ENCODE results near the gene PRRX2. TPM values are rescaled to one million over a fixed set of nuclear protein-coding genes. Genes with fewer than 3 reads are reported as not detected.

The PRRX2 gene
- total and polyA plus RNA-seq, 2 of the 13 experiments (the other 11 are each of a cell fraction or from before 2014, with no cell fraction given) = 0.05 TPM; not detected in 1

DNA sequence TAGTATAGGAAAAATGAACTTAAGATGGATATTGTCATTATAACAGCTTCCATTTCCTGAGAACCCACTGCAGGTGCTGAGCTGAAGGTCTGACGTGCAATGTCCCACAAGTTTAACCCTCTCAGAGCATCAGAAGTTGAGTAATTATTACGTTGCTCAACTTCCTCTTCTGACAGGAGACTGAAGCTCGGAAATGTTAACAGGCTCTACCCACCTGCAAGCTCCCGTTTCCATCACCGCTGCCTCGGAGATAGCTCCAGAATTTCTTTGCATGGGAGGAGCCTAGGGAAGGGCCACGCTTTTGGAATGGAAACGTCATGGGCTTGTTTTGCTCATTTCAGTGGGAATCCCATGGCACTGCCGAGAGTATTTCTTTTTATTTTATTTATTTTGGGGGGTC is 40.5 kb upstream of the PRRX2 start (continued):
- TF ChIP-seq POLR2AphosphoS2 (IDR thresholded peaks at IDR 0.05; ENCODE audit: low read depth, low read length) (no peak), ZNF556 (CRISPR knock-in tag; IDR thresholded peaks at IDR 0.05; ENCODE audit: borderline replicate concordance) (no peak), RBFOX2 (IDR thresholded peaks at IDR 0.05; ENCODE audit: low read depth, low read length) (no peak), HMG20A (CRISPR knock-in tag; IDR thresholded peaks at IDR 0.05; ENCODE audit: borderline replicate concordance) (no peak), ELF3 (CRISPR knock-in tag; IDR thresholded peaks at IDR 0.05) (peak; percentile 66), SMAD3 (CRISPR knock-in tag; IDR thresholded peaks at IDR 0.05) (no peak), ZNF567 (CRISPR knock-in tag; IDR thresholded peaks at IDR 0.05; ENCODE audit: borderline replicate concordance) (no peak), GATAD2A (CRISPR knock-in tag; IDR thresholded peaks at IDR 0.05) (peak; percentile 58), ZNF660 (CRISPR knock-in tag; IDR thresholded peaks at IDR 0.05; ENCODE audit: borderline replicate concordance, low read depth) (no peak), ZNF644 (CRISPR knock-in tag; IDR thresholded peaks at IDR 0.05; ENCODE audit: low read depth) (no peak), NCOA5 (CRISPR knock-in tag; IDR thresholded peaks at IDR 0.05) (no peak), ZSCAN31 (CRISPR knock-in tag; IDR thresholded peaks at IDR 0.05; ENCODE audit: low read depth) (no peak), HDAC2 (CRISPR knock-in tag; IDR thresholded peaks at IDR 0.05) (peak; percentile 50; the same call in 1 of the 2 replicates), ZNF615 (CRISPR knock-in tag; IDR thresholded peaks at IDR 0.05; ENCODE audit: borderline replicate concordance) (no peak), SAP130 (CRISPR knock-in tag; IDR thresholded peaks at IDR 0.05; ENCODE audit: low read depth) (peak; percentile 65), SSRP1 (CRISPR knock-in tag; IDR thresholded peaks at IDR 0.05) (no peak)
- TF ChIP-seq, protein P1, sequence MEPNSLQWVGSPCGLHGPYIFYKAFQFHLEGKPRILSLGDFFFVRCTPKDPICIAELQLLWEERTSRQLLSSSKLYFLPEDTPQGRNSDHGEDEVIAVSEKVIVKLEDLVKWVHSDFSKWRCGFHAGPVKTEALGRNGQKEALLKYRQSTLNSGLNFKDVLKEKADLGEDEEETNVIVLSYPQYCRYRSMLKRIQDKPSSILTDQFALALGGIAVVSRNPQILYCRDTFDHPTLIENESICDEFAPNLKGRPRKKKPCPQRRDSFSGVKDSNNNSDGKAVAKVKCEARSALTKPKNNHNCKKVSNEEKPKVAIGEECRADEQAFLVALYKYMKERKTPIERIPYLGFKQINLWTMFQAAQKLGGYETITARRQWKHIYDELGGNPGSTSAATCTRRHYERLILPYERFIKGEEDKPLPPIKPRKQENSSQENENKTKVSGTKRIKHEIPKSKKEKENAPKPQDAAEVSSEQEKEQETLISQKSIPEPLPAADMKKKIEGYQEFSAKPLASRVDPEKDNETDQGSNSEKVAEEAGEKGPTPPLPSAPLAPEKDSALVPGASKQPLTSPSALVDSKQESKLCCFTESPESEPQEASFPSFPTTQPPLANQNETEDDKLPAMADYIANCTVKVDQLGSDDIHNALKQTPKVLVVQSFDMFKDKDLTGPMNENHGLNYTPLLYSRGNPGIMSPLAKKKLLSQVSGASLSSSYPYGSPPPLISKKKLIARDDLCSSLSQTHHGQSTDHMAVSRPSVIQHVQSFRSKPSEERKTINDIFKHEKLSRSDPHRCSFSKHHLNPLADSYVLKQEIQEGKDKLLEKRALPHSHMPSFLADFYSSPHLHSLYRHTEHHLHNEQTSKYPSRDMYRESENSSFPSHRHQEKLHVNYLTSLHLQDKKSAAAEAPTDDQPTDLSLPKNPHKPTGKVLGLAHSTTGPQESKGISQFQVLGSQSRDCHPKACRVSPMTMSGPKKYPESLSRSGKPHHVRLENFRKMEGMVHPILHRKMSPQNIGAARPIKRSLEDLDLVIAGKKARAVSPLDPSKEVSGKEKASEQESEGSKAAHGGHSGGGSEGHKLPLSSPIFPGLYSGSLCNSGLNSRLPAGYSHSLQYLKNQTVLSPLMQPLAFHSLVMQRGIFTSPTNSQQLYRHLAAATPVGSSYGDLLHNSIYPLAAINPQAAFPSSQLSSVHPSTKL (CRISPR knock-in tag; IDR thresholded peaks at IDR 0.05) = 0 out of 2 replicates have a peak, but pooled peaks have one; percentile 19
- TF ChIP-seq, protein P2, sequence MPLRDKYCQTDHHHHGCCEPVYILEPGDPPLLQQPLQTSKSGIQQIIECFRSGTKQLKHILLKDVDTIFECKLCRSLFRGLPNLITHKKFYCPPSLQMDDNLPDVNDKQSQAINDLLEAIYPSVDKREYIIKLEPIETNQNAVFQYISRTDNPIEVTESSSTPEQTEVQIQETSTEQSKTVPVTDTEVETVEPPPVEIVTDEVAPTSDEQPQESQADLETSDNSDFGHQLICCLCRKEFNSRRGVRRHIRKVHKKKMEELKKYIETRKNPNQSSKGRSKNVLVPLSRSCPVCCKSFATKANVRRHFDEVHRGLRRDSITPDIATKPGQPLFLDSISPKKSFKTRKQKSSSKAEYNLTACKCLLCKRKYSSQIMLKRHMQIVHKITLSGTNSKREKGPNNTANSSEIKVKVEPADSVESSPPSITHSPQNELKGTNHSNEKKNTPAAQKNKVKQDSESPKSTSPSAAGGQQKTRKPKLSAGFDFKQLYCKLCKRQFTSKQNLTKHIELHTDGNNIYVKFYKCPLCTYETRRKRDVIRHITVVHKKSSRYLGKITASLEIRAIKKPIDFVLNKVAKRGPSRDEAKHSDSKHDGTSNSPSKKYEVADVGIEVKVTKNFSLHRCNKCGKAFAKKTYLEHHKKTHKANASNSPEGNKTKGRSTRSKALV (CRISPR knock-in tag; IDR thresholded peaks at IDR 0.05) = no peak
- TF ChIP-seq, protein P3, sequence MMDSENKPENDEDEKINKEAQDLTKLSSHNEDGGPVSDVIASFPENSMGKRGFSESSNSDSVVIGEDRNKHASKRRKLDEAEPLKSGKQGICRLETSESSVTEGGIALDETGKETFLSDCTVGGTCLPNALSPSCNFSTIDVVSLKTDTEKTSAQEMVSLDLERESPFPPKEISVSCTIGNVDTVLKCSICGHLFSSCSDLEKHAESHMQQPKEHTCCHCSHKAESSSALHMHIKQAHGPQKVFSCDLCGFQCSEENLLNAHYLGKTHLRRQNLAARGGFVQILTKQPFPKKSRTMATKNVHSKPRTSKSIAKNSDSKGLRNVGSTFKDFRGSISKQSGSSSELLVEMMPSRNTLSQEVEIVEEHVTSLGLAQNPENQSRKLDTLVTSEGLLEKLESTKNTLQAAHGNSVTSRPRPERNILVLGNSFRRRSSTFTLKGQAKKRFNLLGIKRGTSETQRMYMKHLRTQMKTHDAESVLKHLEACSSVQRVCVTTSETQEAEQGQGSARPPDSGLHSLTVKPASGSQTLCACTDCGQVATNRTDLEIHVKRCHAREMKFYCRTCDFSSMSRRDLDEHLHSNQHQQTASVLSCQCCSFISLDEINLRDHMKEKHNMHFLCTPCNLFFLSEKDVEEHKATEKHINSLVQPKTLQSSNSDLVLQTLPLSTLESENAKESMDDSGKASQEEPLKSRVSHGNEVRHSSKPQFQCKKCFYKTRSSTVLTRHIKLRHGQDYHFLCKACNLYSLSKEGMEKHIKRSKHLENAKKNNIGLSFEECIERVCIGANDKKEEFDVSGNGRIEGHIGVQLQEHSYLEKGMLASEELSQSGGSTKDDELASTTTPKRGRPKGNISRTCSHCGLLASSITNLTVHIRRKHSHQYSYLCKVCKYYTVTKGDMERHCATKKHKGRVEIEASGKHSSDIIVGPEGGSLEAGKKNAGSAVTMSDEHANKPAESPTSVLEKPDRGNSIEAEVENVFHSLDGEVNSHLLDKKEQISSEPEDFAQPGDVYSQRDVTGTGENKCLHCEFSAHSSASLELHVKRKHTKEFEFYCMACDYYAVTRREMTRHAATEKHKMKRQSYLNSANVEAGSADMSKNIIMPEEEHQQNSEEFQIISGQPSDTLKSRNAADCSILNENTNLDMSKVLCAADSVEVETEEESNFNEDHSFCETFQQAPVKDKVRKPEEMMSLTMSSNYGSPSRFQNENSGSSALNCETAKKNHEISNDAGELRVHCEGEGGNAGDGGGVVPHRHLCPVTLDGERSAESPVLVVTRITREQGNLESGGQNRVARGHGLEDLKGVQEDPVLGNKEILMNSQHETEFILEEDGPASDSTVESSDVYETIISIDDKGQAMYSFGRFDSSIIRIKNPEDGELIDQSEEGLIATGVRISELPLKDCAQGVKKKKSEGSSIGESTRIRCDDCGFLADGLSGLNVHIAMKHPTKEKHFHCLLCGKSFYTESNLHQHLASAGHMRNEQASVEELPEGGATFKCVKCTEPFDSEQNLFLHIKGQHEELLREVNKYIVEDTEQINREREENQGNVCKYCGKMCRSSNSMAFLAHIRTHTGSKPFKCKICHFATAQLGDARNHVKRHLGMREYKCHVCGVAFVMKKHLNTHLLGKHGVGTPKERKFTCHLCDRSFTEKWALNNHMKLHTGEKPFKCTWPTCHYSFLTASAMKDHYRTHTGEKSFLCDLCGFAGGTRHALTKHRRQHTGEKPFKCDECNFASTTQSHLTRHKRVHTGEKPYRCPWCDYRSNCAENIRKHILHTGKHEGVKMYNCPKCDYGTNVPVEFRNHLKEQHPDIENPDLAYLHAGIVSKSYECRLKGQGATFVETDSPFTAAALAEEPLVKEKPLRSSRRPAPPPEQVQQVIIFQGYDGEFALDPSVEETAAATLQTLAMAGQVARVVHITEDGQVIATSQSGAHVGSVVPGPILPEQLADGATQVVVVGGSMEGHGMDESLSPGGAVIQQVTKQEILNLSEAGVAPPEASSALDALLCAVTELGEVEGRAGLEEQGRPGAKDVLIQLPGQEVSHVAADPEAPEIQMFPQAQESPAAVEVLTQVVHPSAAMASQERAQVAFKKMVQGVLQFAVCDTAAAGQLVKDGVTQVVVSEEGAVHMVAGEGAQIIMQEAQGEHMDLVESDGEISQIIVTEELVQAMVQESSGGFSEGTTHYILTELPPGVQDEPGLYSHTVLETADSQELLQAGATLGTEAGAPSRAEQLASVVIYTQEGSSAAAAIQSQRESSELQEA (CRISPR knock-in tag; IDR thresholded peaks at IDR 0.05; ENCODE audit: not compliant biosample characterization) = no peak

Measured in HepG2 (cell line).